Activated CD4-positive, CD25-positive, alpha-beta regulatory T cell (primary cell): Measurements from ENCODE around the gene P2RY6.

ENCODE experiments used
- DNase-seq, 4 experiments: peaks; one replicate each; lab custom pipeline; 2025; lab: John Stamatoyannopoulos, UW

P2RY6 gene

GRCh38 chr11:73335204-73335923 is 63.2 kb downstream of the P2RY6 start:
- peak; percentile 49 to 80 (median 63) for DNase-seq

- no peak for DNase-seq
These were observed 65.7 kb downstream of the P2RY6 start for GRCh38 chr11:73337846-73338245.

- DNase-seq: no peak
These were observed 66.1 kb downstream of the P2RY6 start for GRCh38 chr11:73338279-73338678.

- DNase-seq: no peak
These were observed 68.0 kb downstream of the P2RY6 start for GRCh38 chr11:73340164-73340563.

- no peak for DNase-seq
These were observed 70.5 kb downstream of the P2RY6 start for GRCh38 chr11:73342633-73343032.

- DNase-seq: no peak
These were observed 71.1 kb downstream of the P2RY6 start for GRCh38 chr11:73343076-73343873.

- no peak for DNase-seq
These were observed 72.1 kb downstream of the P2RY6 start for GRCh38 chr11:73344191-73344607.

- no peak for DNase-seq
These were observed 73.5 kb downstream of the P2RY6 start for GRCh38 chr11:73345481-73346160.

- no peak for DNase-seq
These were observed 74.2 kb downstream of the P2RY6 start for GRCh38 chr11:73346186-73346935.

- DNase-seq: no peak
These were observed 74.9 kb downstream of the P2RY6 start for GRCh38 chr11:73347067-73347466.
